HPDE6-E6E7 (cell line): Measurements from ENCODE around the gene TGM1.
"Not testable (repeated sequence)": the region's sequence is repeated elsewhere in the genome, so short reads cannot be mapped to it uniquely, and the experiment has no call there.

Experiments
- DNase-seq: peaks from one replicate; pipeline ENCODE4 v3.0.0; 2011; ENCODE audit warnings: missing footprints; ENCODE audit errors: extremely low spot score

The TGM1 gene

DNA sequence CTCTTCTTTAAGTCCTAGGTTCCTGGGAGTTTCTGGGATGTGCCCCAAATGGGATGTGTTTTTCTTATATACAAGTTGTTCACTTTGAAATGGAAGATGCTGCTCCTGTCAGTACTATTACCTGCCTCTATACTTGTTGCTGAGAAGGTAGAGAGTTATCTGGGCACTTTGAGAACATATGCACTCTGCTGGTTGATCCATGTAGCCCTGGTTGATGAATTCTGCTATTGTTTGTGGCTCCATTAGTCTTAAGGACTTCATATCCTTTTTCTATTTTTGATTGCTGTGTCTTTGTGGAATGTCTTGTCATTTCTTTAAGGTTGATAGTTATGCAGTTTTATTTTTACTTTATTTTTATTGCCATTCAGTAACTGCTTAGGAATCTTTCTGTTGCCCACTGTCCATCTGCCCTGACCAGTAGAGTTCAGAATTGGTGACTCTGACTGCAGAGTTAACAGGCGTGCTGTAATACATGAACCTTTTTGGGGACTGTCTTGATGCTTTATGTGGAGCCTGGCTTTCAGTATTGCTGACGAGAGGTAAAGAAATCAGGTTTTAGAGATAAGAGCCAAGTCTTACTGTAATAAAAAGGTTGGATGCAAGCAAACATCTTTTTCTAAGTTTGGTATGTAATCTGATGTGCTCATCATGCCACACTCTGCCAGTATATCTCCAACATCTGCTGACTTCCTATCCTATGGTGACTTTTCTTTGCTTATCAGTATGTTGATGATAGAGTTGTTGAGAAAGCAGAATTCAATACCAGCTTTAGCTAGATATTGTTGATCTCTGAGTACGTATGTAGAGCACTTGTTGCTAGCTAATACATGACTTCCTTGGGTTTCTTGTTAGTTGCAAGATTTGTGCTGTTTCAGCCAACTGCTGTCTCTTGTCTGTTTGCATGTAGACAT, 28.6 kb downstream of the TGM1 start:
- no peak for DNase-seq

DNA sequence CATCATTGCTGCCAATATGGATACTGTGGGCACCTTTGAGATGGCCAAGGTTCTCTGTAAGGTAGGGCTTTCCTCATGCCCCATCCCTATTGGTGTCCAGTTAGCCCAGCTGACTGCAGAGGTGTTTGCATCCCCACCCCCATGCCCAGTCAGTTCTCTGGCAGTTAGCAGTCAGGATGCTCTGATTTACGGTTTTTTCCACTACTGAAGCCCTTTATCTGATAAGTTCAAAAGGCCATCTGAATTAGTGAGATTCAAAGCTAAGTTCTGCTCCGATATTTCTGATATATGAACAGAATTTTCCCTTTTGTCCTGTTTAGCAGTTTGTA, 29.5 kb downstream of the TGM1 start:
- no peak for DNase-seq

DNA sequence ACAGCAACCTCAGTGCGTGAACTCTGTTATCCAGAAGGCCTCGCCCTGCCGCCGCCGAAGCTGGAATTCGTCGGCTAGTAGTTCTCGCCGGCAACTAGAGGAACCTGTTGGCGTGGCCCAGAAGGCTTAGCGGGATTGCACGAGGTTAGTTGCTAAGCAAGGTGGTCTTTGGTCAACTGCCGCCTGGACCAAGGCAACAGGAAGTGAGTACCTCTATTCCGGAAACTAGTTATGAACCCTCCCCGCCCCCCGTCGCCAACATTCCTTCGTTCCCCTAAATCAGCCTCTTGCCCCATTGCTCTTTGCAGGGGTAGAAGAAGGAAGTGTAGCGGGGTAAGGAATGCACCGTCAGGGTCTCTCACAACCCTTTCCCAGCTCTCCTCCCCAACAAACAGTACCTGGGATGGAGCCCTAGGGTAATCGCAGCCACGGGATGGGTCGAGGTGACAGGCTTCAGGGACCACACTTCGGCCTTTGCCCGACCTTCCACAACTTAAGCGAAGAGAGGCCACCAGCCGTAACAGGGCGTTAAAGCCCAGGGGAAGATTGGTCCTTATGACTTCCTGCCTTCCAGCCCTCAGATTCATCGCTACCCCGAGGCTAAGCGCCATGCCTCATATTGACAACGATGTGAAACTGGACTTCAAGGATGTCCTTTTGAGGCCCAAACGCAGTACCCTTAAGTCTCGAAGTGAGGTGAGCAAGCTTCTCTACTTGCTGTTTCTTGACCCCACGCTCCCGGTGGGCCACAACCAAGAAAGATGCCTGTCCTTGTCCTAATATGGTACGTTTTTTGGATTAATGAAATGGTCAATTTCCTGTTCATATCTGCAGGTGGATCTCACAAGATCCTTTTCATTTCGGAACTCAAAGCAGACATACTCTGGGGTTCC, 30.1 kb downstream of the TGM1 start, which contains the start of gene GMPR2:
Gene GMPR2, plus strand, starts transcription at position 285 of the 893 bp plus-strand sequence. Its CDS starts 325 bp downstream, at position 610.
- DNase-seq, result no peak

DNA sequence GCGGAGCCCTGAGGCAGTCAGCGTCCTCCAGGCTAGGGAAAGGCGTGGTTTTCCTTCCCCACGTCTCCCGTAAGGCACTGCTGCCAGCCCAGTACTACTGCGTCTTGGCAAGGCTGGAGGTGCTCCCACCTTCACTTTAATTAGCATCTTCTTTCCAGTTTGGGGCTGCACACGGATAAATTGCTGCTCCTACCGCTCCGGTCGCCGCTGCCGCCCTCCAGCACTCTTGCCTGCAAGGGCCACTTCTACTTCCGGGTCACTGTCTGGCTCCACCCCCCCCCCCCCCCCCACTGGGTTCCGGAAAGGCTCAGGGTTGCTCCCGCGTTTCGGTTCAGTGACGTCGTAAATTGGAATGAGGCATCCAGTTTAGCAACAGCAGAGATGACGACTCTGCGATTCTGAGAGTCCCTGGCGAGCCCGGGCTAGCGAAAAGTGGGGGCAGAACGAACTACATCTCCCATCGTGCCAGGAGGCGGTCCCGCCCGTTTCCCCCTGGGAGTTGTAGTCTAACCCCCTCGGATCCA, 30.8 kb downstream of the TGM1 start, which contains the start of gene NEDD8:
Gene NEDD8, minus strand, starts transcription at position 247 of the 524 bp plus-strand sequence. Its CDS starts 100 bp downstream, at position 147.
- DNase-seq, result peak; percentile 95

DNA sequence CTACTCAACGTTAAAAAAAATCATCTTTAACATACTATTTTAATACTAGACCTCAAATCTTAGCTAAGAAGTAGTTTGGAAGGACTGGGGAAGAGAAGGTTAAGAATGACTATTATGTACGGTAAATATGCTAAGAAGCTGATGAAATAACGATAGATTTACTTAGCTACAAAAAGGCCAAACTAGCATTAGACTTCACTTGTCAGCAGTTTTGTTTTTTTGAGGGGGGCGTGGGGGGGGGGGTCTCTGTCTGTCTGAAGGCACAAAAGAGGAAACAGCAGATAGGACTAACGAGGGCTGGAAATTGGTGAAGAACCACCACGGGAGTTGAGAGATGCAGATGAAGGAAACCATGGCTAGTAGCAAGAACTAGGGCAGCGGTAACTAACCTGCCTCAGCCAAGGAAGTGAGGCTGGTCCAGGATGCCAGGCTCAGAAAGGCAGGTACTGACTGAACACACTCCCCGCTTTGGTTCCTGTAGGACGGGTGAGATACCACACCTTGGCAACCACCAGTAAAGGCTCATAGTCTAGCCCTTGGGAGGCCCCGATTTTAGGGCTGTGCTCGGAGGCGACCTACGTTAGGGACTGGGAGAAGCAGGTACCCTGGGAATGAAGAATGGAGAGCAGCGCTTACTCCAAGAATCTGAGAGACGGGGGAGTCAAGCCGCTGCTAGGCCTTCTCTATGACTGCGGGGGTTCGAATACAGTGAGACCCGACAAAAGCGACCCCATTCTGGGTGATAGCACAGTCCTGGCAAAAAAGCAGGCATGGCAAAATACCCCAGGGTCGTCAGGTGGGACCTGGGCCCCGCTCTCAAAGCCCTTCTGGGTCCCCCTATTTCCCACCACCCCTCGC, 31.5 kb downstream of the TGM1 start:
- DNase-seq, result no peak

DNA sequence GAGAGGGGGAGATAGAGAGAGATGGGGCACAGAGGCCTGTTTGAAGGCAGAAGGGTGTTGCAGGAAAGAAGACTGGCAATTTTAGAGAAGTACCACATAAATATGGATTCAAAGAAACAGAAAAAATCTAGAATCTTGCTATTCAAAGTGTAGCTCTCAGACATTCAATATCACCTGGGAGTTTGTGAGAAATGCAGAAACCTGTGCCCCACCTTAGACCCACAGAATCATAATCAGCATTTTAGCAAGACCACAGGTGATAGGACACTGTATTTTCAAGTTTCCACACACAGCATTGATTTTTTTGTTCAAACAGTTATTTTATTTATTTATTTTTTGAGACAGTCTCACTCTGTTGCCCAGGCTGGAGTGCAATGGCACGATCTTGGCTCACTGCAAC, 34.1 kb downstream of the TGM1 start:
- no peak for DNase-seq

DNA sequence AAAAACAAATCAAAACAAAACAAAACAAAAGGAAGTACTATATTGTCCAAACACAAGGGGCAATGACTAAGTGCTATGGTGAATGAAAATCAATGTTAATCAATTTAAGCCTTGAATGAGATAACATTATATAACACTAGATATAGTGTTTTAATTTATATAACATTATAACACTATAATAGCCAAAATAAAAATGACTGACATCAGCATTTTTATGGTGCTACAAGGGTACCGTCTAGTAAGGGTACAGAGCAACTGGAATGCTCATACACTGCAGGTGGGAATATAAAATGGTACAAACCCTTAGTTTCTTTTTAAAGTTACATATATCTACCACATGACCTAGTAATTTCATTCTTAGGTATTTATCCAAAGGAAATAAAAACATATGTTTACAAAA, 36.5 kb downstream of the TGM1 start:
- no peak for DNase-seq

DNA sequence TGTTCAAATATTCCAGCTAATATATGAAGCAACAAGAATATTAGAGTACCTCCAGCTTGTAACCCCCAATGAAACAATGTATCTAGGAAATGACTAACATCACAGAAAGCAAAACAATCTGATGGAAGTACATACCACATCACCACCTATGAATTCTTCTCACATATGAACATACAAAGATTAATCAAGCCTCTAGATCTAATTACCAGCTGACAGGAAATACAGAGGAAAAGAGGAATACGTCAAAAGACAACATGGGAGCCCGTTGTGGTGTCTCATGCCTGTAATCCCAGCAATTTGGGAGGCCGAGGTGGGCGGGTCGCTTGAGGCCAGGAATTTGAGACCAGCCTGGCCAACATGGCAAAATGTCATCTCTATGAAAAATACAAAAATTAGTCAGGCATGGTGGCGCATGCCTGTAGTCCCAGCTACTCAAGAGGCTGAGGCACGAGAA, 38.3 kb downstream of the TGM1 start:
- DNase-seq, result peak; percentile 44

DNA sequence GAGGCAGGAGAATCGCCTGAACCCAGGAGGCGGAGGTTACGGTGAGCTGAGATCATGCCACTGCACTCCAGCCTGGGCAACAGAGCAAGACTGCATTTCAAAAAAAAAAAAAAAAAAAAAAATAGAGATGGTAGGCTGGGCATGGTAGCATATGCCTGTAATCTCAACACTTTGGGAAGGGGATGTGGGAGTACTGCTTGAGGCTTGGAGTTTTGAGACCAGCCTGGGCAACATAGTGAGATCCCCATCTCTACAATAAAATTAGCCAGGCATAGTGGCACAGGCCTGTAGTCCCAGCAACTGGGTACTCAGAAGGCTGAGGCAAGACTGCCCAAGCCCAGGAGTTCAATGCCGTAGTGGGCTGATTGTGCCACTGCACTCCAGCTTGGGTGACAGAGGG, 40.0 kb downstream of the TGM1 start:
- not testable (repeated sequence) for DNase-seq

DNA sequence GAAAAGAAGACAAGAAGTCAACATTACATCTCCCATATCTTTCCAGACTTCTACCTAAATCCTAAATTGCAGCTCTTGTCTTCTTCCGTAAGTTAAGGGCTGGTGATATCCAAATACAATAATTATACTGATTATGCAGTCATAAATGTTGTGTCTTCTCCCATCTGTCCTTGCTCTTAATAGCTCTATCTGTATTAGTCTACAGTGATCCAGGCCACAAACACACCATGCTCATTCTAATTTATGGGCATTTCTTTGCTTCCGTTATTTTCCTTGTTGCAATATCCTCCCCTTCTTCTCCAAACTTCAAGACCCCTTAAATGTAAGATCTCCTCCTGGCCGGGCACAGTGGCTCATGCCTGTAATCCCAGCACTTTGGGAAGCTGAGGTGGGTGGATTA, 43.5 kb downstream of the TGM1 start:
- no peak for DNase-seq

DNA sequence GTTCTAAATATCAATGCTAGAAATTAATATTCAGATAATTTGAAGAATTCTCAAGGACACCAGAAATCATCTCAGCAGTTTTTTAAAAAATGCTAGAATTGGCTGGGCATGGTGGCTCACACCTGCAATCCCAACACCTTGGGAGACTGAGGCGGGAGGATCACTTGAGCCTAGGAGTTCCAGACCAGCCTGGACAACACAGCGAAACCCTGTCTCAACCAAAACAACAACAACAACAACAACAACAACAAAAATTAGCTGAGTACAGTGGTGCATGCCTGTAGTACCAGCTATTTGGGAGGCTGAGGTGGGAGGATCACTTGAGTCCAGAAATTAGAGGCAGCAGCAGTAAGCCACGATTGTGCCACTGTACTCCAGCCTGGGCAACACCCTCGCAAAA, 43.9 kb downstream of the TGM1 start:
- no peak for DNase-seq

DNA sequence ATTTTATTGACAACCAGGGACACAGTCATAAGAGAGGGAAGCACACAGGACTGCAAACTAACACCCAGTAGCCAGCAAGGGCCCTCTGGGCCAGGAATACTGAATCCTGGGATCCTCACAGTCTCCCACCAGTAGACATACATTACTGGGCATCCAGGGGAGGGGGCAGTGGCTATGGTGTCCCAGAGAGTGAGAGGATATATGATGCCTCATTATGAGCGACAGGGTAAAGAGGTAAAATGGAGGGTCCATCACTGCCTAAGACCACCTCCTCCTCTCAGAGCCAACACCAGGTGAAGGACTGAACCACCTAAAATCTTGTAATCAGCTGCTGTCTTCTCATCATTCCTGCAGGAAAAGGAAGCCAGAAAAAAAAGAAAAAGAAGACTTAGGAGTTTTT, 46.1 kb downstream of the TGM1 start:
- not testable (repeated sequence) for DNase-seq

DNA sequence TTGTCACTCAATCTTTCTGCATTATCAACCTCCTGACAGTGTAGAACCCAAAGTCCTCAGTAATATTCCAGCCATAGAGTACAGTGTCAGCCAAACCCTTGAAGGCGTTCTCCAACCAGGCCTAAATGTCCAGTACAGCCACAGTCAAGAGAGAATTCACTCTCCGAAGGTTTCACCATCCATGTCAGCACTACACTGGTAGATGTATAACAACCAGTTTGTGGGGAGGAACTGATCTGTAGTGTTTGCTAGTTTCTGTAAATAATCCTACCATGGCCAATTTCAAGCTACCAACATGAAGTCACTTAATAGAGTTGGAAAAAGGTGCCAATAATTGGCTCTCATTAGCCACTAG, 46.7 kb downstream of the TGM1 start:
- no peak for DNase-seq

DNA sequence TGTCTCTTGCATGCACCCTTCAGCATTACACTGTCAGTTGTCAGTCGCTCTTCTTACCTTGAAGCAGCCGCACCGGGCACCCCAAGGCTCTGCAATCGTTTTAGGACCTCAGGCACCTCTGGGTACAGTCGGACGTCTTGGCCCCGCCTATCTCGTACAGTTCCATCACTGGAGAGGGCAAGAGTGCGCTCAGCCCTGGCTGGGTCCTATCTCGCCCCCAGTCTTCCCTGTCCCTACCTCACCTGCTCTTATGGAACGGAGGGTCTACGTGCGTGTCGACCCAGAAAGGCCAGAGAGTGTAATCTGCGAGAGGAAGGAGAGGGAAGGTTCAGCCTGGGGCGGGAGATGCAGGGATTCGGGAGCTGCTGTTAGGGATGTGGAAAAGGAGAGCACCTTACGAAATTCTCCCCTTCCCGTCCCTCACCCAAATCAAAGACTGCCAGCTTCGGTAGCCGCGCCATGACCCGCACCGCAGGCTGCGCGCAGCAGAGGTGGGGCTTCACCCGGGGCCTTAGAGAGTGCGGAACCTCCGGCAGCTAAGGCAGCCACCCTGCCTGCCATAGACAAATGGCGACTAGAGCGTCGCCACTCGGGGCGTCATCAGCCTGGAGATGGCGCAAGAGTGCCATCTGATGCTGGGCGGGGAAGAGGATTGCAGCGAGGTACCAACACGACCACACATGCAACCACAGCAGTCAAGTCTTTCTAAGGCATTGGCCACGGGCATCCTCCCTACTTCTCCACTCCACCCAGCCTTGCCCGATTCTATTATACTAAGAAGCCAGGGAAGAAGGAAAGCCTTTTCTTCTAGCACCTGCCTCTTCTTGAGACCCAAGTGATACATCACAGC, 47.3 kb downstream of the TGM1 start, which contains the start of gene MDP1:
Gene MDP1, minus strand, starts transcription at position 572 of the 850 bp plus-strand sequence. Its CDS starts 111 bp downstream, at position 461.
- peak; percentile 83 for DNase-seq

DNA sequence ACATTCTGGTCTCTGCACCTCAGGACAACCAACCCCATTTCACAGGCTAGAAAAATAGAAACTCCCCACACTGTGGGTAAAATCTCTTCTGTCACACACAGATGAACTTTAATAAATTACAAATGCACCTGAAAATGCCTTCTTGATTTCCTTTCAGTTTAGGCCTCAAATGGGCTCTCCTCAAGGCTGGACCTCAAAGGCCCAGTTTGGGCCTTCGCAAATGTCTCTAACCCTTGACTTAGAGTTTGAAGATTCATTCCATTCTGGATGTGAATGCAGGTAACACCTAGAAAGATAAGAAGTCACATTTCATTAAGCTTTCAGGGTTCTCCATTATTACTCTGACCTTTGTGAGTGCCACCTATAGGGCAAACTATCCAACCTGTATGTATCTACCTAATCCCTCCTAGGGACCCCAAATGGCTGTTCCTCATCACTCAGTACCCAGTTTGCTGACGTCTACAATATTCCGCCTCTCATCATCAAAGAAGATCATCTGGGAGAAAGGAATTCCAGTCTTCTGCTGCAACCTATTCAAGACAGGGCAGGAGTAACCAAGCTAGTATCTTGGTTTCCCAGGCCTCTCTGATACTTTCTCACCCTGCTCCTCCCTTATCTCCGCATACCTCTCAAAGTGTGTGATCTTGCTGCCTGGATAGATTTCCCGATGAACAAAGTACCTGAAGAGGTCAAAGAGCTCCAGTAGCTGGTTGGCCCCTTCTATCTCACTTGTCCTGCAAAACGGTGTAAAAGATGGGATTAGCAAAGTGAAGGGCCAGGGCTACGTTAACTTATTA, 48.9 kb downstream of the TGM1 start:
- DNase-seq, result no peak

DNA sequence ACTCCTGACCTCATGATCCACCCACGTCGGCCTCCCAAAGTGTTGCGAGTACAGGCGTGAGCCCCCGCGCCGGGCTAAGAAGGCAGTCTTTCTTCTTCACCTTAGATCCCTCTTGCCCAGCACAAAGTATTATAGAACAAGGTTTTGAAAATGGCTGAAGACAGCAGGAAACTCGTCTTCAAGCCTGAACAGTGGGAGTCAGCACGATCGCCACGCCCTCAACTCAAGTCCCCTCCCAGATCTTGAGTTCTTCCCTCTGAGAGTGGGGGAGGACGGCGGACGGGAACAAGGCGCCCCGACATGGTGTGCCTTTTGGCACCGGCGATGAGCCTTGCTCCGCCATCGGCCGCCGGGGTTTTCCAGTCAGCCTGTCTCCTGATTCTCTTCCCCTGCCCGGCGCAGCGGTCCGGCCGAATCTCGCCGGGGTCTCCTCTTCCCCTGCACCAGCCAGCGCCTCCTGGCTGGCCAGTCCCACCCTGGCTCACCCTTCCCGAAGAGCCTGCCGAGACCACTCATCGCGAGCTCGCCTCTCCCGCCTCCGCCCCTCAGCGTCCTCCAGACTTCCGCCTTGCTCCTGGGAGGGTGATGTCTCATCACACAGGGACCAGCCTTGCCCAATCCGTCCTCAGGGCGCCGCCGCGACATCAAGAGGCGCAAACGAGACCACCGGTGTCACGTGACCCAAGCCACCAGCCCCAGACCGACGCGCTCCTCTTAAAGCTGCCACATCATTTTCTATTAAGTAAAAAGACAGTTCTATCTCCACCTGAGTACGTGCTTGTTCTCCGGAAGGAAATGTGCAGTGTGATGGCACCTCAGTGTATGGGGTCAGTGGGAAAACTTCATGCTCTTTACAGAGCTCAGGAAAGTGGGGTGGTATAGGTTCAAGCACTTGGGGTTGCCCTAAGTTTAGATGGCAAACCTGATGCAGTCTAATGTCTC, 49.8 kb downstream of the TGM1 start, which contains the start of gene CHMP4A:
Gene CHMP4A, minus strand, starts transcription at position 565 of the 942 bp plus-strand sequence. Its CDS starts 49 bp downstream, at position 516.
- peak; percentile 97 for DNase-seq

DNA sequence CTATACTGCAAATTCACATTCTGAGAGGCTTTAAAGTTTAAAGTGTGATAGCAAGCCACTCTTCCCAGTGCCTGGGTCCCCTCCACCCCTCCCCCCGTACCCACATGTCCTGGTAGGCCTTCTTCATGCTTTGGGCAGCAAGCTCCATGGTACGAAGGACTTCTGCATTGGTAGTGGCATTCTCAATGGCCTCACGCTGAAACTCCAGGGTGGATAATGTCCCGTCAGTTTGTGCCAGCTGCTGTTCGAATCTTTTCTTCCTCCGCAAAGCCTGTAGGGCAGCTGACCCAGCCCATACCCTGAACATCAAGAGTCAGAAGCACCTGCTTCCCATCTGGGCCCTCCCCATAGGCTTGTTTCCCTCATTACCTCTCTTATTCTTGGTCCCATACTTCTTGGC, 51.7 kb downstream of the TGM1 start:
- DNase-seq, result no peak

DNA sequence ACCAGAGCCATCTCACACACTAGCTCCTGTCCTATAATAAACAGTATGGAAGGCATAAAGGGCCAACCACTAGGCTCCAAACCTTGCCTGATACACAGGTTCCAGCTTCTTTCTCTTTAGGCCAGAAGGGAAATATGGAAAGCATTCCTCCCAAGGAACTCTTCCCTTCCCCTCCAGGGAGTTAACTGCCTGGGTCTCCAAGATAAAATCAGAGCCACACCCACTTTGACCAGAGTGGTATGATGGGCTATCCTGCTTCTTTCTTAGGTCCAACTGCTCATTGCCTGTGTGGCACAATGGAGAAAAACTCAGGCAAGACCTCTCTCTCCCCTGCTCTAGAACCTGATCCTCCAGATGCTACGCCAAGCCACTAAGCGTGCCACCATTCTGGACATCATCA, 55.4 kb downstream of the TGM1 start:
- DNase-seq, result no peak
